A204.1 (cell line): ENCODE data around the gene CYP3A5.
"Not testable (repeated sequence)": the region's sequence is repeated elsewhere in the genome, so short reads cannot be mapped to it uniquely, and the experiment has no call there.

Experiments used
- FAIRE-seq: peaks from 2 replicates; lab custom pipeline; 2012; peaks lifted over from hg19 to GRCh38; lab: Jason Lieb, UNC

CYP3A5 gene

GRCh38 chr7:99685871-99686608 lies 6.2 kb upstream of the CYP3A5 start:
- FAIRE-seq: not testable (repeated sequence)

GRCh38 chr7:99685129-99685758 lies 5.4 kb upstream of the CYP3A5 start:
- no peak for FAIRE-seq

GRCh38 chr7:99679032-99679399 lies 780 bp downstream of the CYP3A5 start:
- FAIRE-seq: no peak

- FAIRE-seq: no peak
Observed at GRCh38 chr7:99677648-99678045, 2.1 kb downstream of the CYP3A5 start.

DNA sequence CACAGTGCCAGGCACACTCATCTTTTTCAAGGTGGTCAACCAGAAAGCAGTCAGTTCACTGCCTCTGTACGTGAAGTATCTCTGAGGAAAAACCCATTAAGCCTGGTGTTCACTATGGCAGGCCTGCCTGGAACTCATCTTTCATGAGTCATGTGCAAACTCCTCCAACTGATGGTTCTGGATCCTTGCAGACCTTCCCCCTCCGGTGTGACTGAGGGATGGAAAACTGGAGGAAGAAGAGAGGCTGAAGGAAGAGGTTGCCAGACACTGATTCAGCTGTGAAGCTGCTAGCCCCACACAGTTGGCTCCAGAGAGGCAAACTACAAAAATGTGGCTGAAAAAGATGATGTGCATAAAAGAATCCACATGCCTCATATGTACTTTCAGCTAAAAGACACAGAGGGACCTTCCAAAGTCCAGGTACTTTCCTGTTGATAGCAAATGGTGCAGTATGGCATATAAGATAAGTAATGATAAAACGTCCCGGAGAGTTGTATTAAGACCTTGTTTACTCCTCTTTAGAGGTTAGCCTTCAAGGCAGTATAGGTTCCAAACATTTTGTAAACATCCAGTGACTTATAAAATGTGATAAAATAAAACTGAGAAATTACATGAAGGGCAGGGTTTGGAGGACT lies 2.7 kb downstream of the CYP3A5 start:
- FAIRE-seq: no peak

DNA sequence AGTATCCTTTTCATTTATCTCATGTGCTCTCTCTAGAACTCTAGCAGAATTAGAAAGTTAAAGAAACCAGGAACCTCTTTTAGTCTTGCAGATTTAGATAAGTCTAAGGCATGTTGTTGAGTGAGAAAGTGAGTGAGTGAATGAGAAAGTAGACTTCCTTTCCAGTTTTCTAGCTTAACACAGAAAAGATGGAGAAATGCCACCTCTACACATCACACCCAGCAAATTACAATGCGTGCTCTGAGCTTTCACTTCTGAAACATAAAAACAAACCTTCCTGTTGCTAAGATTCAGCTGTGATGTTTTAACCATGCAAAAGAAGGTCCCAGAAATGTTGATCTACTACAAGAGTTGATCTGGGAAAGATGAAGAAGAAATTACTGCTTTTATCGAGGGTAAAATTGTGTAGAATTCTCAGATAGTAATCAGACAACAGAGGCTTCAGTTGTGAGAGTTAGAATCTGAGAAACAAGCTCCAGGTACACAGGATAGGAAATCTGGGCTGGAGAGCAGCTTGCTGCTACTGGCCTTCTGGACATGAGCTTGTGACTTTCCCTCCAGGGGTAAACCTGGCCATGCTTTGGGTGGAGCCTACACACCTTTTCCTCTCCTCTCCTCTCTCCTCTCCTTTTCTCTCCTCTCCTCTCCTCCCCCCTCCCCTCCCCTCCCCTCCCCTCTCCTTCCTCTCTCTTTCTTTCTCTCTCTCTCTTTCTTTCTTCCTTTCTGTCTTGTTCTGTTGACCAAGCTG lies 4.6 kb downstream of the CYP3A5 start:
- no peak for FAIRE-seq

DNA sequence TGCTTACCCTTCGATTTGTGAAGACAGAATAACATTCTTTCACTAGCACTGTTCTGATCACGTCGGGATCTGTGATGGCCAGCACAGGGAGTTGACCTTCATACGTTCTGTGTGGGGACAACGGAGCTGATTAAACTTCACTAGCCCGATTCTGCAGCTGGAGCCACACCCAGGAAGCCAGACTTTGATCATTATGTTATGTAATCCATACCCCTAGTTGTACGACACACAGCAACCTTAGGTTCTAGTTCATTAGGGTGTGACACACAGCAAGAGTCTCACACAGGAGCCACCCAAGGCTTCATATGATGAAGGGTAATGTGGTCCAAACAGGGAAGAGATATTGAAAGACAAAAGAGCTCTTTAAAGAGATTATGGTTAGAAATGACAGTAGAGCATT lies 7.2 kb downstream of the CYP3A5 start:
- FAIRE-seq: no peak

- FAIRE-seq: no peak
Observed at GRCh38 chr7:99669782-99670181, 10.0 kb downstream of the CYP3A5 start.

GRCh38 chr7:99668541-99668940 lies 11.3 kb downstream of the CYP3A5 start:
- no peak for FAIRE-seq

DNA sequence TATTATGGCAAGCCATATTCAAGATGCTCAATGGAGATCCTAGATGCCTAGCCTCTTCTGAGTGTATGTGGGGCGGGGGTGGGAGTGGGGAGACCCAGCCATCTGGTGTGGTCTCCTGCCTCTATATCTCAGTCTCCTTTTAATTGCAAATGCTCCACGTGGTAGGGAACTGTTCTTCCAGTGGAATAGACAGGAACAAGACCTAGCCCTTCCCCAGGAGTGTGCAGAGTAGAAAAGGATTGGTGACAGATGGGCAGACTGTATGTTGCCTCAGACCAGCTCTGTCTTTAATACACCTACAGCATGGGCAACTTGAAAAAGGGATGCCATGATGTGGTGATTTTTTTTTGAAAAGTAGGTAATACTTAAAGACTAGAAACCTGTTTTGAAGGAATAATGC lies 12.6 kb downstream of the CYP3A5 start:
- FAIRE-seq: no peak

DNA sequence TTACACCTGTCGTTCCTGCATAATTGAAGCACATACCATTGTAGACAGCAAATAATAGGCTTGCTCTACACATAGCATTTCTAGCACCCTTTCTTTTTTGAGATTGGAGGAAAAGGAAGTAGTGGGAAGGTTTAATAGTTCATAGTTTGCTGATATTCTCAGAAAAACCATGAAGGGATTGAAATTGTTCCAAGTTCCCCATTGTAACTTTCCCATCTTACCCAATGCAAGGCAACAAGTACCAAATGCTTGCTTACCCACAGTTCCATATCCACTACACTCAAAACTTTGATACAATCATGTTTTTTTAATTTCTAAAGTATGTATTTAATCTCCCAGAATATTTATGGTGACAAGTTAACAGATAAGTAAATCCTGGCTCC lies 13.8 kb downstream of the CYP3A5 start:
- no peak for FAIRE-seq

DNA sequence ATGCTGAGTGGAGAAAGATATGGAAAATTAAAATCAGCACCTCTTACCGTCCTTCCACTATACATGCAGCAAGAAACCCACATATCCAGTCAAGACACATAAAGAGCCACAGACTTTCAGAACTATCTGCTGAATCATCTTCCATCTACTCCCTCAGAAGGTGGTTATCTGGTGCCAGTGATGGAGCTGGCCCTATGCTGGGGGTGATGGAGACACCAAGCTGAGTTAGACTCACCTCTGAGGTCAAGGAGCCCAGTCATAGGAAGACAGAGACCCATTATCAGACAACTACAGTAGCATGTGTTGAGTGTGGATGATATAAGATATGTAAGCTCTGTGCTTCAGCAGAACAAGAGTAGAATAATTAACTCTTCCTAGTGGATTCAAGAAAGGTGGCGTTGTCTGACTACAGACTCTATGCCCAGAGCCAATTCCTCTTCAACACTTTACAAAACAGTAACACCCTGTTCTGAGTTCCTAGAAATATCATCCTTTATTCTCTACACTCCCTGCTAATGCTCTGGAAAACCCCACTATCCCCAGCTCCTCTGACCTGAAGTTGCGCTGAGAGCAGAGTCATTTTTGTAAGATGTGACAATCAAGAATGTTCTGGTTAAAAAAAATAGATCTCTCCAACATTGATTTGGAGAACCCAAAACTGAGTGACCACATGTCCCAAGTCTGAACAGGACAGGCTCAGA lies 14.3 kb downstream of the CYP3A5 start:
- FAIRE-seq: no peak

GRCh38 chr7:99657879-99658278 lies 21.9 kb downstream of the CYP3A5 start:
- not testable (repeated sequence) for FAIRE-seq

DNA sequence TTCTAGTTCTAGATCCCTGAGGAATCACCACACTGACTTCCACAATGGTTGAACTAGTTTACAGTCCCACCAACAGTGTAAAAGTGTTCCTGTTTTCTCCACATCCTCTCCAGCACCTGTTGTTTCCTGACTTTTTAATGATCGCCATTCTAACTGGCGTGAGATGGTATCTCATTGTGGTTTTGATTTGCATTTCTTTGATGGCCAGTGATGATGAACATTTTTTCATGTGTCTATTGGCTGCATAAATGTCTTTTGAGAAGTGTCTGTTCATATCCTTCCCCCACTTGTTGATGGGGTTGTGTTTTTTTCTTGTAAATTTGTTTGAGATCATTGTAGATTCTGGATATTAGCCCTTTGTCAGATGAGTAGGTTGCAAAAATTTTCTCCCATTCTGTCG lies 25.2 kb downstream of the CYP3A5 start:
- not testable (repeated sequence) for FAIRE-seq

DNA sequence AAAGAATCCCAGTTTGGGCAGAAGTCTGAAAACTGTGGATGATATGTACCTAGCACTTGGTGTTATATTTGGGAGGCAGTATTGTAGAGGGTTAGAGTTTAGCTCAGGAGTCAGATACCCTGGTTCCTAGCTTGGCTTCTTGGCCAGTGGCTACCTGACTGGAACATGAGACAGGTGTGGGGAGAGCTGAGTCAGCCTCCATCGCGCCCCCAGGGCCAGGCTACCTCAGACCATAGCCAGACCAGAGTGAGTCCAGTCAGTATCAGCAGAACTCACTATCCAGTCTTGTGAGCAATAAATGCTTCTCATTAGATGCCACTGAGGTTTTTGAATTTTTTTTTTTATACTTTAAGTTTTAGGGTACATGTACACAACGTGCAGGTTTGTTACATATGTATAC lies 26.0 kb downstream of the CYP3A5 start:
- FAIRE-seq: no peak

- FAIRE-seq: not testable (repeated sequence)
Observed at GRCh38 chr7:99653269-99653668, 26.5 kb downstream of the CYP3A5 start.

- no peak for FAIRE-seq
Observed at GRCh38 chr7:99652671-99653070, 27.1 kb downstream of the CYP3A5 start.

DNA sequence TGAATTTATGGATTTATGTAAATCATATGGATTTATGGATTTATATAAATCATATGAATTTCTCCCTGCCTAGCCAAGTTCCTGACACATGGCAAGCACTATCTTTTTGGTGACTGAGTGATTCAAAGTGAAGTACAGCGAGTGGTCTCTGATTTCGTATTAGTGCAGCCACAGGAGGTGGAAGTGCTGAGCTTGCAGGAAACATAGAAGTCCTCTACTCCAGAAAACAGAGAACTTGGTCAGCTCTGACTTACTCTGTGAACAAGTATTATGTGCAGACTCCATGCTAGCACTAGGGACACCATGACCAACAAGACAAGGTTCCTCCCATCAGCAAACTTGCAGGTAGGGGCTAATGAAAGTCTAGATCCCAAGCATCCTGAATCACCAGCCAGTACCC lies 28.5 kb downstream of the CYP3A5 start:
- FAIRE-seq: no peak

GRCh38 chr7:99648843-99649242 lies 31.0 kb downstream of the CYP3A5 start:
- FAIRE-seq: no peak

GRCh38 chr7:99645590-99645989 lies 34.2 kb downstream of the CYP3A5 start:
- FAIRE-seq: no peak

DNA sequence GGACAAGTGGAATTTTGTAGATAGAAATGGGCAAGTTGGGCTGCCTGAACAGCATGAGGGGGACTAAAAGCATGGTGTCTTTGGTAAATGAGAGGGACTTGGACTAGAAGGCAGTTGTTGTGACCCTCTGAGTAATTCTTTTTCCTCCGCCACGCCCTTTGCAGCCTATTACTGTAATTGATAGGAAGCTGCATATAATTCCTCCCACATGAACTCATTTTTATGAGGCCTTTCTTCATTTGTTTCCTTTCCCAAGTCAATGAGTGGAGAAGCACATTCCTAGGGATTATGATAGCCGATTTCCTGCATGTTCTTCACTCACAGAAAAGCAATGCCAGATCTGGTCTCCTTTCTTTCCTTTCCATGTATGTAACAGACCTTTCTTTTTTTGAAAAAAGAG lies 35.4 kb downstream of the CYP3A5 start:
- no peak for FAIRE-seq

- FAIRE-seq: no peak
Observed at GRCh38 chr7:99643464-99643863, 36.3 kb downstream of the CYP3A5 start.
